GM23338 (cell line): ENCODE measurements around the gene TRPC5OS.

Experiments used
- POLR2AphosphoS5 ChIP-seq: IDR thresholded peaks from 2 replicates; pipeline ENCODE4 v1.6.1; 2016; ENCODE audit warnings: antibody characterized with exemption, low read depth
- REST ChIP-seq: IDR thresholded peaks from one replicate; pipeline ENCODE4 v1.6.1; 2018; ENCODE audit warnings: antibody characterized with exemption; ENCODE audit not compliant: unreplicated experiment
- ZNF462 ChIP-seq: fragments of 250-450 bp; sonication (Bioruptor Pico); IDR thresholded peaks from 2 replicates; pipeline ENCODE4 v1.5.0; 2020; ENCODE audit warnings: mild to moderate bottlenecking, moderate library complexity
- TF ChIP-seq, protein P1 (sequence below), 2 experiments: fragments of 200-600 bp in 1 of 2; sonication (generic) in 1 of 2; conservative IDR thresholded peaks; 2 replicates each; pipeline versions ENCODE4 v1.5.1 to v1.6.1; 2016 to 2017; ENCODE audit warnings: antibody characterized with exemption in 2 of 2, low read depth in 2 of 2, mild to moderate bottlenecking in 2 of 2, moderate library complexity in 1 of 2

- TF ChIP-seq POLR2AphosphoS5, result no peak
- TF ChIP-seq ZNF462 (CRISPR knock-in tag), result no peak
- TF ChIP-seq, protein P1, sequence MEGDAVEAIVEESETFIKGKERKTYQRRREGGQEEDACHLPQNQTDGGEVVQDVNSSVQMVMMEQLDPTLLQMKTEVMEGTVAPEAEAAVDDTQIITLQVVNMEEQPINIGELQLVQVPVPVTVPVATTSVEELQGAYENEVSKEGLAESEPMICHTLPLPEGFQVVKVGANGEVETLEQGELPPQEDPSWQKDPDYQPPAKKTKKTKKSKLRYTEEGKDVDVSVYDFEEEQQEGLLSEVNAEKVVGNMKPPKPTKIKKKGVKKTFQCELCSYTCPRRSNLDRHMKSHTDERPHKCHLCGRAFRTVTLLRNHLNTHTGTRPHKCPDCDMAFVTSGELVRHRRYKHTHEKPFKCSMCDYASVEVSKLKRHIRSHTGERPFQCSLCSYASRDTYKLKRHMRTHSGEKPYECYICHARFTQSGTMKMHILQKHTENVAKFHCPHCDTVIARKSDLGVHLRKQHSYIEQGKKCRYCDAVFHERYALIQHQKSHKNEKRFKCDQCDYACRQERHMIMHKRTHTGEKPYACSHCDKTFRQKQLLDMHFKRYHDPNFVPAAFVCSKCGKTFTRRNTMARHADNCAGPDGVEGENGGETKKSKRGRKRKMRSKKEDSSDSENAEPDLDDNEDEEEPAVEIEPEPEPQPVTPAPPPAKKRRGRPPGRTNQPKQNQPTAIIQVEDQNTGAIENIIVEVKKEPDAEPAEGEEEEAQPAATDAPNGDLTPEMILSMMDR (conservative IDR thresholded peaks at IDR 0.05; ENCODE audit: low read depth in 2 of 2), result no peak
- no peak for TF ChIP-seq REST
Observed at GRCh38 chrX:111868726-111869638, 7.0 kb upstream of the TRPC5OS start.
